ENCODE measurements around the gene STMP1.

The STMP1 gene

DNA sequence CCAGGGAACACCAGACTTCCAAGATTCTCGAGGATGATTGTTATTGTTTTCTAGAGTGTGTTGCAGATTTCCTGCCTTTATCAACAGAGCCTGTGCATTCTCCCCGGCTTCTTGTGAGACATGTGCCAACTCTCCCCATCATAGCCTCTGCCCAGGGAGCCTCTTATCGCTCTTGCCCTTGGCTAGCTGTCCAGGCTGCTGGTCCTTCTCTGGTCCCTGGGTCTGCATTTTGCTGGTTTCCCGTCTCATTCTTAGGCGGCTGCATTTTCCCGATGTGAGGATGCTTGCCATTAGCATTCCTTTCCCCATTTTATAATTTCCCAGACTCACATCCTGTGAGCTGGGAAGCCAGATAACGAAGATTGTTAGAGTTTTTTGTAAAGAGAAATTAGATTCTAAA, 50.5 kb downstream of the STMP1 start:
- Histone ChIP-seq H3K4me3 (no peak overlapping the region), H3K4me1 (peaks cover 0 to 26% (median 19%) of the 10 kb centered on the region in 4 donors), H3K27ac (no peak overlapping the region), H3K36me3 (no peaks in the 10 kb centered on the region), H3K9me3 (no peaks in the 10 kb centered on the region), H3K27me3 (no peaks in the 10 kb centered on the region)
- intact Hi-C loops (cut with DNase I; ENCODE audit: low total_unique reads), result loop anchor here (10.0 kb wide), 1 partner anchor 82 kb away; no protein-coding TSS in a partner anchor
- DNase-seq, result no peak
- TF ChIP-seq CTCF (IDR thresholded peaks at IDR 0.05), result no peak

- intact Hi-C loops (cut with DNase I; ENCODE audit: low total_unique reads), result loop anchor here (10.0 kb wide), 1 partner anchor 81 kb away; no protein-coding TSS in a partner anchor
- Histone ChIP-seq H3K4me1 (peaks cover 0 to 31% (median 19%) of the 10 kb centered on the region in 4 donors), H3K4me3 (no peak overlapping the region), H3K36me3 (no peaks in the 10 kb centered on the region), H3K9me3 (no peaks in the 10 kb centered on the region), H3K27me3 (no peaks in the 10 kb centered on the region), H3K27ac (peak overlapping the region; percentile 66 to 78)
- no peak for DNase-seq
- no peak for TF ChIP-seq CTCF (IDR thresholded peaks at IDR 0.05)
Observed at GRCh38 chr7:135713836-135714470, 51.6 kb downstream of the STMP1 start.

GRCh38 chr7:135714534-135715009, 52.3 kb downstream of the STMP1 start:
- intact Hi-C loops (cut with DNase I; ENCODE audit: low total_unique reads), result loop anchor here (10.0 kb wide), 1 partner anchor 80 kb away; no protein-coding TSS in a partner anchor
- H3K36me3 ChIP-seq, result no peaks in the 10 kb centered on the region
- no peak overlapping the region for H3K4me3 ChIP-seq
- peaks cover 0 to 32% (median 19%) of the 10 kb centered on the region in 4 donors for H3K4me1 ChIP-seq
- peak overlapping the region; percentile 66 to 78 for H3K27ac ChIP-seq
- TF ChIP-seq CTCF (IDR thresholded peaks at IDR 0.05), result no peak
- no peaks in the 10 kb centered on the region for H3K27me3 ChIP-seq
- no peaks in the 10 kb centered on the region for H3K9me3 ChIP-seq
- no peak for DNase-seq

DNA sequence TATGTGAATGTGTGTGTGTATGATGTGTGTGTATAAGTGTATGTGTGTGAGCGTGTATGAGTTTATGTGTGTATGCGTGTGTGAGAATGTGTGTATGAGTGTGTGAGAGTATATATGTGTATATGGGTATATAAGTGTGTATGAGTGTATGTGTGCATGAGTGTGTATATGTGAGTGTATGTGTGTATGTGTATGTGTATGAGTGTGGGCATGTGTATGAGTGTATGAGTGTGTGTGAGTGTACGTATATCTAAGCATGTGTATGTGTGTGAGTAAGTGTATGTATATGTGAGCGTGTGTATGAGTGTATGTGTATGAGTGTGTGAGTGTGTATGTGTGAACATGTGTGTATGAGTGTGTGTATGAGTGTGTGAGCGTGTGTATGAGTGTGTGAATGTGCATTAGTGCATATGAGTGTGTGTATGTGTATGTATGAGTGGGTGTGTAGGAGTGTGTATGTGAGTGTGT, 52.8 kb downstream of the STMP1 start:
- Histone ChIP-seq H3K9me3 (no peaks in the 10 kb centered on the region), H3K27ac (peak overlapping the region in 1 of 2 donors; percentile 66), H3K36me3 (no peaks in the 10 kb centered on the region), H3K4me3 (no peak overlapping the region), H3K4me1 (peaks cover 0 to 32% (median 19%) of the 10 kb centered on the region in 4 donors), H3K27me3 (no peaks in the 10 kb centered on the region)
- intact Hi-C loops (cut with DNase I; ENCODE audit: low total_unique reads), result loop anchor here (10.0 kb wide), 1 partner anchor 80 kb away; no protein-coding TSS in a partner anchor
- no peak for DNase-seq
- no peak for TF ChIP-seq CTCF (IDR thresholded peaks at IDR 0.05)

DNA sequence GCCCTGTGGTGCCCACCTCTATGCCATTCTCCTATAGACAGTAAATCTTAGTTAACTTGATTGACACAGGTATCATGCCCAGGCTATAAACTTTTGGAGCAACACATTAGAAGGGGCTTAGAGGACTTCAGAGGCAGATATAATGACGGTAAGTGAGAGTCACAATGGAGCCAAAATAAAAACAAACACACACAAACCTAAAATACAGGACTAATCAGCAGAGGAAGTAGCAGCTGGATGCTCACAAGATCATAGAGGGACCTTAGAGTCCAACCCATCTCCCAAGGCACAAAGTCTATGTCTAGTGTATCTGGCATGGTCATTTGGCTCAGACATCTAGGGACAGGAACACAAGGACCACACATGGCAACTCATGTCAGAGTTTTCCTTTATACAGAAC, 53.4 kb downstream of the STMP1 start:
- intact Hi-C loops (cut with DNase I; ENCODE audit: low total_unique reads), result loop anchor here (10.0 kb wide), 1 partner anchor 79 kb away; no protein-coding TSS in a partner anchor
- Histone ChIP-seq H3K9me3 (no peaks in the 10 kb centered on the region), H3K27me3 (no peaks in the 10 kb centered on the region), H3K4me1 (peaks cover 0 to 32% (median 18%) of the 10 kb centered on the region in 4 donors), H3K36me3 (no peaks in the 10 kb centered on the region), H3K27ac (no peak overlapping the region), H3K4me3 (no peak overlapping the region)
- no peak for TF ChIP-seq CTCF (IDR thresholded peaks at IDR 0.05)
- no peak for DNase-seq

Data from tibial artery (tissue), 4 donors.